Skeletal muscle satellite cell (primary cell): Measurements from ENCODE around the gene MARK3.

Experiments used
- H3K27me3 ChIP-seq: 2 replicates; pipeline ENCODE4 v1.7.0; 2013; ENCODE audit warnings: low read length; ENCODE audit not compliant: control insufficient read depth, insufficient read depth
- H3K36me3 ChIP-seq: 2 replicates; pipeline ENCODE4 v1.7.0; 2013; ENCODE audit warnings: mild to moderate bottlenecking, control low read depth, low read length; ENCODE audit not compliant: insufficient read depth
- H3K4me1 ChIP-seq: 2 replicates; pipeline ENCODE4 v1.7.0; 2013; ENCODE audit warnings: low read length; ENCODE audit not compliant: control insufficient read depth, insufficient read depth
- H3K4me2 ChIP-seq: 2 replicates; pipeline ENCODE4 v1.7.0; 2013; ENCODE audit warnings: mild to moderate bottlenecking, low read length
- H3K4me3 ChIP-seq: 2 replicates; pipeline ENCODE4 v1.7.0; 2013; ENCODE audit warnings: low read length
- H3K9ac ChIP-seq: 2 replicates; pipeline ENCODE4 v1.7.0; 2013; ENCODE audit warnings: mild to moderate bottlenecking, low read depth, low read length, moderate library complexity
- H3K9me3 ChIP-seq: replicated peaks from 2 replicates; pipeline ENCODE4 v1.7.0; 2013; ENCODE audit warnings: mild to moderate bottlenecking, control low read depth, low read length

MARK3 gene

DNA sequence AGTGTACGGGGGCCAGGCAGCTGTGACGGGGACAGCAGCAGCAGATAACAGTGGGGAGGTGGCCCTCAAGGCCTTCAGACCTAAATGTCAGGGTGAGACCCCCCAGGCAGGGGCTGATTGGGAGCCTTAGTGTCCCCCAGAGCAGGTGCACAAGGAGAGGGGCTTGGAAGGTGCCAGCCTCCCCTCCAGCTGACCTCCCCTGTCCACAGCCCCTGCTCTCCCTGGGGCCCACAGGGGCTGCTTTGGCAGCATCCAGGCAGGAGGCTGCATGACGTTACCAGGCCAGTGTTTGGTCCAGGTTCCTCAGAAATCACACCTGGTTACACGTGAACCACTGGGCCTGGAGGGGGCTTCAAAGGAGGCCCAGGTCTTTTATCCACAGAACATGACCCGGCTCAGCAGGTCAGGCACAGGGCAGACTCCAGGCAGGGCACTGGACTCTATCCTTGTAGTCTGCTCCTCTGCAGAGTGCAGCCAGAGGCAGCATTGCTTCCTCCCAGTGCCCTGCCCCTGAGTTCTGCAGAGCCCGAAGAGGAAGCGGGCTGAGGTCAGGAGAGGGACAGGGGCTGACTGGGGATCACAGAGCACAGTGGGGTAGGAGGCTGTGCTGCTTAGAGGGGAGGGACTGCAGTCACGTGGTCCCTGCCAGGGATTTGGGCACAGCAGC, 141.2 kb downstream of the MARK3 start:
- no peak overlapping the region for H3K4me3 ChIP-seq
- H3K27me3 ChIP-seq = peaks cover 22% of the 10 kb centered on the region
- H3K4me2 ChIP-seq = no peak overlapping the region
- peaks cover 3% of the 10 kb centered on the region for H3K36me3 ChIP-seq
- H3K4me1 ChIP-seq = peaks cover 38% of the 10 kb centered on the region
- H3K9ac ChIP-seq = no peak overlapping the region
- H3K9me3 ChIP-seq = no peaks in the 10 kb centered on the region

DNA sequence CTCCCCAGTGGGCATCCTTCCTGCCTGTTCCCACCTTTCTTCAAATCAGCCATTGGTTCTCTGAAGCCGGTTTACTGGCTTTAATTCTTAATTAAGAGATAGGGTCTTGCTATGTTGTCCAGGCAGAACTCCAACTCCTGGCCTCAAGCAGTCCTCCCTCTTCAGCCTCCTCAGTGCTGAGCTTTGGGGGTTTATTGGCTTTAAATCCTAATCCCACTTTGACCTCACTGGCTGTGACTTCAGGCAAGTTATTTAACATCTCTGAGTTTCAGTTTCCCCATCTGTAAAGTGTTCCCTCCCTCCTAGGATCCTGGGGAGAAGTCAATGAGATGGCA, 141.7 kb downstream of the MARK3 start:
- no peaks in the 10 kb centered on the region for H3K9me3 ChIP-seq
- H3K9ac ChIP-seq = no peak overlapping the region
- peak overlapping the region; percentile 34 for H3K4me2 ChIP-seq
- H3K27me3 ChIP-seq = peaks cover 22% of the 10 kb centered on the region
- peaks cover 3% of the 10 kb centered on the region for H3K36me3 ChIP-seq
- H3K4me3 ChIP-seq = no peak overlapping the region
- H3K4me1 ChIP-seq = peaks cover 38% of the 10 kb centered on the region

DNA sequence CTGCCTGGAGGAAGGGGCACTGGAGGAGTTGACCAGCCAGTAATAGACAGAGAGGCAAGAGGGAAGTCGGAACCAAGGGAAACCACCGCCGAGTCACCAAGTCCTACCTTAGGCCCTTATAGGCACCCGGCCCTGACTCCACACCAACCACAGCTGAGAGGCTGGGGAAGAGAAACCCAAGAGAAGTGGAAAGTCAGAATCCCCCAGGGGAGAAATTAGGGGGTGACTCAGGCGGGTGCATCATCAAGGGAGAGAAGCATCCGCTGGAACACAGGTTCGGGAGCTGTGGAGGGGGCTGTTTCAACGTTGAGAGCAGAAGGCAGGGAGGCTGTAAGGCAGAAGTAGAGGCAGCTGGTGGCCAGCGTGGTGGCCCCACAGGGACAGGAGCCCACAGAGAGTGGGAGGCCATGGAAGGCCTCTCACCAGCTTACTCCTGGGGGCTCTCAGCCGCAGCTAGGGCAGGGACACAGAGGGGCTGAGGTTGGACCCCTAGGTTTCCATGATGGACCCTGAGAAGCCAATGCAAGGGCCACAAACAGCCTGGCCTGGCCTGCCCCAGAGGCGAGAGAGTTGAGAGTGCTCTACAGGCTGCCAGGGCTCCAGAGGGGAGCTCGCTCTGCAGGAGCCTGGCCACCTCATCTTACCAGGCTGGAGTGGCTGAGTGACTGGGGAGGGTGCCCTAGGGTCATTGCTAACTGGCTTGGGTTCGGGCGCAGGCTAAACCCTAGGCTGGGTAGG, 142.4 kb downstream of the MARK3 start:
- Histone ChIP-seq H3K36me3 (peaks cover 3% of the 10 kb centered on the region), H3K9ac (peak overlapping the region; percentile 90), H3K27me3 (peaks cover 16% of the 10 kb centered on the region), H3K4me2 (peak overlapping the region; percentile 98), H3K4me3 (peak overlapping the region; percentile 100), H3K9me3 (no peaks in the 10 kb centered on the region), H3K4me1 (peaks cover 32% of the 10 kb centered on the region)

DNA sequence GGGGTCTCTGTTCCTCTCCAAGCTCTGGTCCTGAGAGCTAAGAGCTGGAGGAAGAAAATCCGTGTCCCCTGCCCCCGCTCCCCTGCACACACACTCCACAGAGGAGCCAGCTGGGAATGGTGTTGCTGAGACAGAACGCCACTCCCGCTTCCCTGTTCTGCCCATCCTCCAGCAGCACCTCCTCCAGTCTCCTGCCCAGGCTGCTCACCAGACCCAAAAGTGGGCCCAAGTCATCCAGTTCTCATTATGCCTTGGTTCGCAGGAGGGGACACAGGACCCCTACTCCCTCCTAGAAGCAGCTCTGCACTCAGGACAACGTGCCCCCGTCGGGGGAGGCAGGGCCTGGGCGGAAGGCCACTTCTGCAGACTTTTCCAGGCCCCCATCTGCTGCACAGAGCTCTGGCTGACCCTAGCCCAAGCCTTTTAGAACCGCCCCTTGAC, 143.0 kb downstream of the MARK3 start:
- Histone ChIP-seq H3K27me3 (peaks cover 11% of the 10 kb centered on the region), H3K9me3 (no peaks in the 10 kb centered on the region), H3K36me3 (peaks cover 3% of the 10 kb centered on the region), H3K4me3 (peak overlapping the region; percentile 100), H3K4me2 (peak overlapping the region; percentile 98), H3K9ac (peak overlapping the region; percentile 90), H3K4me1 (peaks cover 28% of the 10 kb centered on the region)

DNA sequence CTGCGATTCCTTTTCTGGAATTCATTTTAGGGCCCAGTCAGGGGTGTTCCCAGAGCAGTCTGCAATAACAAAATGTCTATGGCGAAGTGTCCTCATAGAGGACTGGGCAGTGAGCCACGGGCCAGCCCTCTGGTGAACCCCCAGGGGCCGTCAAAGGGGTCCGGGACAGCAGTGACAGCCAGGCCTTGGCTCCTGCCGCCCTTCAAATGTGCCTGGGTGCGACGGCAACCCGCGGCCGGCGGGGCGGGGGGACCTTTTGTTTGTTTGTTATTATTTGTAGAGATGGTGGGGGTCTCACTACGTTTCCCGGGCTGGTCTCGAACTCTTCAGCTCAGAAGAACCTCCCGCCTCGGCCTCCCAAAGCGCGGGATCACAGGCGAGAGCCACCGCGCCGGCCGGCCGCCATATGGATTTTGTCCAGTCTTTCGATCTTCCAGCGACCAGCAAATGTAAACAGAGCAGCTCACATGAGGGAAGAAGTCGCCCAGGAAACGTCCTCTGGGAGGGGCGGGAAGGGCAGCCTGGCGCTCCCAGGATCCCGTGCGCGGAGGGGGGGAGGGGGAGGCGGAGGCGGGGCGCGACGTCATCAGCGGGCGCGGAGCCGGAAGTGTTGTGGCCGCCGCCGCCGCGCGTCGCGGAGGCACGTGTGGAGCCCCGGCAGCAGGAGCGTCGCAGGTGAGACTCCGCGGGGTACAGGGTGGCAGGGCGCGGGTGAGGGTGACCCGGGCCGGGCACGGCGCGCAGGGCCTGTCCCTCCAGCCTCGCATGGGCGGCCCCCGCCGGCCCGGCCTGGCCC, 143.6 kb downstream of the MARK3 start, which contains the start of gene TRMT61A:
TSS of gene TRMT61A (plus strand) at position 610 of the 796 bp plus-strand sequence. CDS start 783 bp downstream, outside the sequence.
- peak within 1 kb of the TSS; percentile 98 for H3K4me2 ChIP-seq
- H3K4me3 ChIP-seq = peak within 1 kb of the TSS; percentile 100
- peaks cover 28% of the 10 kb centered on the region for H3K4me1 ChIP-seq
- H3K9me3 ChIP-seq = no peaks in the 10 kb centered on the region
- H3K27me3 ChIP-seq = peaks cover 4% of the 10 kb centered on the region
- peak within 1 kb of the TSS; percentile 94 for H3K9ac ChIP-seq
- peaks cover 3% of the 10 kb centered on the region for H3K36me3 ChIP-seq

DNA sequence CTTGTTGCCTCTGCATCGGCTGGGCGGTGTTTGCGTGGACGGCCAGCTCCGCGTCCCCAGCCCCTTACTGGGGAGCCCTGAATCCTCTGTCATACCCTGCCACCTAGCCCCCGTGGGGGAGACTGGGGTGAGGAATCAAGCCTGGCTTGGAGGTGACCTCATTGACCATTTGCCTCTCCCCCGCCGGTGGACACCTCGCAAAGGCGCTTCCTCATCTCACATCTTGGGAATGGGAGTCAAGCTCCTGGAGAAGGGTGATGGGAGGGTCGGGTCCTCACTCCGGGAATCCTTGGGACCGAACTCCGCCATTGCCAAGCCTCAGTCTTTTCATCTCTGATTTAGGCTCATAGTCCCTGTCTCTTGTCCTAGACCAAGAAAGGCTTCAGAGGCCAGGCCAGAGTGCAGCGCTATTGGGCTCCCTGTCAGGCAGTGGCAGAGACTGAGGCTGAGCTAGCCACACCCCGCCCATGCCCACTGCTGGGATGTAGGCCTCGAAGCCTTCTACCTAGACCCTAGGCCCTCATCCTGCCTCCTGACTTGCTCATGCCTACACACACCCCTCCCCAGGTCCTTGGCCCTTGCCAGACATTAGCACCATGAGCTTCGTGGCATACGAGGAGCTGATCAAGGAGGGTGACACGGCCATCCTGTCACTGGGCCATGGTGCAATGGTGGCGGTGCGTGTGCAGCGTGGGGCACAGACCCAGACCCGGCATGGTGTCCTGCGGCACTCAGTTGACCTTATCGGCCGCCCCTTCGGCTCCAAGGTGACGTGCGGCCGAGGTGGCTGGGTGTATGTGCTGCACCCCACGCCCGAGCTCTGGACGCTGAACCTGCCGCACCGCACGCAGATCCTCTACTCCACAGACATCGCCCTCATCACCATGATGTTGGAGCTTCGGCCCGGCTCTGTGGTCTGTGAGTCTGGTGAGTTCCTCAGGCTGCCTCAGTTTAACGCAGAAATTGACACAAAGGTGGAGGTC, 144.5 kb downstream of the MARK3 start:
- H3K4me1 ChIP-seq = peaks cover 28% of the 10 kb centered on the region

DNA sequence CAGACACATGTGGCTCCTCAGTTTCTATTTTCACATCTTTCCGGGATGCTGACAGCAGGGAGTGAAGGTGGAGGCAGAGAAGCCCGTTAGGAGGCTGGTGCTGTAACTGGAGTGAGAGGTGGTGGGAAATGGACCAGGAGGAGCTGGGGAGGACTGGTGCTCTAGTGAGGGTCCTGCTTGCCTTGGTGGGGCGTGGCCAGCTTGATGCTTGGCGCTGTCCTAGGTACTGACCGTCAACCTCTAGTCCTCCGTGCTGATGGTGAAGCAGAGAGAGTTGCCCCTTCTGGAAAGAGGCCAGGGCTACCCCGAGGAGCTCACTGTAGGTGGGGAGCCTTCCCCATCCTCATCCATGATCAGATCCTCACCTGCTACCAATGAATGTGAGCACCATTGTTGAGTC, 145.2 kb downstream of the MARK3 start:
- Histone ChIP-seq H3K9me3 (no peaks in the 10 kb centered on the region), H3K4me3 (peak overlapping the region; percentile 100), H3K27me3 (no peaks in the 10 kb centered on the region), H3K4me1 (peaks cover 28% of the 10 kb centered on the region), H3K36me3 (peaks cover 15% of the 10 kb centered on the region), H3K4me2 (peak overlapping the region; percentile 98), H3K9ac (no peak overlapping the region)

More for the DNA sequence above, 144.5 kb downstream of the MARK3 start:
- Histone ChIP-seq H3K9me3 (no peaks in the 10 kb centered on the region), H3K9ac (peak overlapping the region; percentile 94), H3K4me3 (peak overlapping the region; percentile 100), H3K4me2 (peak overlapping the region; percentile 98), H3K27me3 (no peaks in the 10 kb centered on the region), H3K36me3 (peaks cover 7% of the 10 kb centered on the region)

DNA sequence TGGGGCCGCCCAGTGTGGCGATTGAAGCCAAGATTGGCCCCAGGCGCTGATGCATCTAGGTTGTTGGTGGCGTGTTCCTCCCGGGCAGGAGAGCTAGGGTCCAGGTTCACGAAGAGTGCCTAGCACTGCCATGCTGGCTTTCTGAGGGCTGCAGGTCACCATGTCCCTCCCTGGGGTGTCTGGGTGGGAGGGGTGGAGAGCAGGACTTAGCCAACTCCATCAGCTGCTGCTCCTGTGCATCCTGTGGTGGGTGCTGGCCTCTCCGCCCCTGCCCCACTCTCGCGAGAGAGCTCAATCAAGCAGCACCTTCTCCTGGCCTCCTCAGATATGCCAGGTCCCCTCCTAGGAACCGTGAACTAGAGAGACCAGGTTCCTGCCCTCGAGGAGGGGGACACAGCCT, 145.6 kb downstream of the MARK3 start:
- H3K27me3 ChIP-seq = no peaks in the 10 kb centered on the region
- H3K4me2 ChIP-seq = no peak overlapping the region
- no peaks in the 10 kb centered on the region for H3K9me3 ChIP-seq
- peaks cover 28% of the 10 kb centered on the region for H3K4me1 ChIP-seq
- H3K9ac ChIP-seq = no peak overlapping the region
- peaks cover 19% of the 10 kb centered on the region for H3K36me3 ChIP-seq
- peak overlapping the region; percentile 100 for H3K4me3 ChIP-seq

DNA sequence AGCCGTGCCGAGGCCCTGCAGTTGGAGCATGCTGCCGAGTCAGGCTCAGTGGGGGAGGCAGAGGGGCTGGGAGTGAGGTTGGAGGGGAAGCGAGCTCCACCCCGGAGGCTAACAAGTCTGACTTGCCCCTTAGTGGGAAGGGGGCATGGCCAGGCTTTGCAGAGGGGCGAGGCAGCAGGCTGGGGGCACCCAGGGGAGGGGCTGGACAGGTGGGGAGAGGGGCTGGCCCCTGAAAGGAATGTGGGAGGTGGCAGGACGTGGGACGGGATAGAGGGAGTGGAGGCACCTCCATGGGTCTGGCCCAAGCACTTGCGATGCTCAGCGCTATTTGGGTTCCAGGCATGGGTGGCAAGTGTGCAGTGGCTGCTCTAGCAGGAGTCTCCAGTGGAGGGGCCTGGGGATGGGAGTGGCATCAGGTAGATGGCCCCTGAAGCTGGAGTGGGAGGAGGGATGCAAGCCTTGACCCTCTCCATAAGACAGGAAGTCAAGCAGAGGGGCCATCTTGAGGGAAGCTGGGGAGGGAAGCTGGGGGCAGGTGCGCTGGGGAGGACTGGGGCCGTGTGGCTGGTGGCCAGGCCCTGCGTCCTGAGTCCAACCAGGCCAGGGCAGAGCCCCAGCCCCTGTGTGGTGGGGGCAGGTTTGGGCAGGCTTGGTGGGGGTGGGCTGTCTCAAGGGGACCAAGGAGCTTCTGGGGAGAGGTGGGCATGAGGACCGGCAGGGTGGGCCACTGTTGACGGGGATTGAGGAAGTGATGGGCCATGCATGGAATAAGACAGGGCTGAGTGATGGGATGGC, 146.4 kb downstream of the MARK3 start:
- no peaks in the 10 kb centered on the region for H3K27me3 ChIP-seq
- H3K9me3 ChIP-seq = no peaks in the 10 kb centered on the region
- H3K4me2 ChIP-seq = no peak overlapping the region
- no peak overlapping the region for H3K9ac ChIP-seq
- H3K4me3 ChIP-seq = no peak overlapping the region
- H3K4me1 ChIP-seq = peaks cover 29% of the 10 kb centered on the region
- H3K36me3 ChIP-seq = peaks cover 24% of the 10 kb centered on the region
